Erythroblast (primary cell): ENCODE results near the gene PCDH9.

Source experiments
- GATA1 ChIP-seq: IDR thresholded peaks from 2 replicates; pipeline ENCODE4 v1.6.1; 2011; ENCODE audit warnings: low read depth, mild to moderate bottlenecking, control low read depth, low read length, moderate library complexity
- POLR2A ChIP-seq: IDR thresholded peaks from 2 replicates; pipeline ENCODE4 v1.6.1; 2011; ENCODE audit warnings: mild to moderate bottlenecking, low read length

DNA sequence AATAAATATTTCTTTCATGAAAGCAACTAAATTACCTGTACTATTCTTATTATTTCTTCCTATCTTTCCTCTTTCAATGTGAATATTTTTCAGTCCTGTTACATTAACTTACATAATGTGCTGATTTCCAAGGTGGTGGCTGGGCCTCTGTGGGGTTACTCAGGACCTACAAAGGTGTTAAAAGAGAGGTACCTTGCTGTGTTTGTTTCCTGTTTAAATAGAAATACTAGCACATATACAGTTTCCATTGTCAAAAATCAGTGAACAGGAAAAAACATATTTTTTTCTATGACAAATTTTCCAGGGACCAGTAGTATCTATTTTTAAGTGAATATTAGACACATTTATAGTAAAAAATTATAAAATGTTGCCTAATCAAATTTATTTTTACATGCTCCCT lies 8.7 kb upstream of the PCDH9 start:
- TF ChIP-seq POLR2A (no peak), GATA1 (no peak)
